GM20431 (cell line): Measurements from ENCODE around the gene LARP1B.
"Not testable (repeated sequence)": the region's sequence is repeated elsewhere in the genome, so short reads cannot be mapped to it uniquely, and the experiment has no call there.

Source experiments
- in situ Hi-C: fragments of 300-500 bp; cut with MseI, MboI; formaldehyde crosslinking; loops from one replicate; pipeline ENCODE4 v1.15.0; 2020; ENCODE audit warnings: low sequenced_read_pairs; ENCODE audit not compliant: unreplicated experiment

The LARP1B gene

GRCh38 chr4:128191115-128191781 is 130.1 kb downstream of the LARP1B start:
- in situ Hi-C loops: no loop called here

- in situ Hi-C loops: no loop called here
These were observed 159.4 kb downstream of the LARP1B start for GRCh38 chr4:128220286-128221235.

GRCh38 chr4:128221586-128221985 is 160.5 kb downstream of the LARP1B start:
- in situ Hi-C loops: no loop called here

DNA sequence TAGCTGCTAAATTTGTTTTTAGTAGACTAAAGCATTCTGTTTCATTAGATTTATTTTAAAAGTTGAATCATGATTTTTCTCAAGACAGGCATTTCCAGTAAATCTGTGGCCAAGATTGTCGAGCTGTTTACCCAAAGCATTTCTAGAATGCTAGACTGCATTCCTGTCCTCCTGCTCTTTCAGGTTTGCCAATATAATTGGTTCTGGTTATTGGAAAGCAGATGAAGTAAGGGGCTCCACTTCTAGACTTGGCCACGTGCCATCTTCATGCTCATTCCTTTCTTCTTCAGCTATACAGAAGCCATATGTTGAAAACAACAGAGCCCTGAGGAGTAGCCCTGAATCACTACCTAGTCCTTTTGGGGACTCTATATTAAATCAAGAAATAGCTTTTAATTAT is 164.0 kb downstream of the LARP1B start:
- in situ Hi-C loops: no loop called here

DNA sequence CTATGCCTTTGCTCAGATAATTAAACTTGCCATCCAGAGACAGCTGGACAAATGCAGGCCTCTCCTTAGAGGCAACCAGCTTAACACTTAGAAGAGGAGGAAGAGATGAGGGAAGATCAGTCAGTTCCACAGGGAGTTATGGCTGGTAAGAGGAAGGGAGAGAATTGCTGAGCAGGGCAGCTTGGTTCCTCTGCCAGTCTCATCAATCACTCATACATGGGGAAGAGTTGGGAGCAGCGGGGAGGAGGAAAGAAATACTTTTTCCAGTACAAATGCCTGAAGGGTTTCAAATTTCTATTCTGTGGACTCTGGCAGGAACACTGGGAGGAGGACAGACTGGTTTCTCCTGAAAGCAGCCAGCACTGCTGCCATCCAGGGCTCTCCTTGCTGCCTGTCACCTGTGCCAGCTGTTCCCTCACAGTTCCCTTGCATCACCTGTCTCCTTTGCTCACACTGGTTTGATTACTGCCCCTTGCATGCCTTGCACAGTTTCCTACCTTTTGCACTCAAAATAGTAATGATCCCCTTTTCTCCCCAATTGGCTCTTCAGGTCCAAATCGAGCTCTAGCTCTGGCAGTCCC is 167.0 kb downstream of the LARP1B start:
- in situ Hi-C loops: no loop called here

GRCh38 chr4:128228845-128229795 is 168.0 kb downstream of the LARP1B start:
- in situ Hi-C loops: no loop called here

GRCh38 chr4:128232719-128233118 is 171.6 kb downstream of the LARP1B start:
- in situ Hi-C loops: no loop called here

DNA sequence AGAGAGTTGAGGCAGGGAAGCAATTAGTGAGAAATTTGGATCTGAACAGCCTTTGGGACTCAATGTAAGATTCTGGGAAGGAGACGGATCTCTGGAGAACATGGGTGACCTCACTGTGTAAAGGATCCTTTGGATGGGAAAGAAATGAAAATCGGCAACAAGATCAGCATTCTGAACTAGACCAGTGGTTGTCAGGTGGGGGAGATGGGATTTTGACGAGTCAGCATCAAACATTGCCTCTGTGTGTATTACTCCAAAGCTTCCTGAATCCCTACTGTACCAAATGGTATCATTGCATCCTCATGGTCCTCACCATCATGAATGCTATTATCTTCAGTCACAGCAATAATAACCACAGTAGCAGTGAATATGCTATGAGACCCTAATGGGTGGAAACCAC is 173.7 kb downstream of the LARP1B start:
- in situ Hi-C loops: no loop called here

- in situ Hi-C loops: no loop called here
These were observed 179.9 kb downstream of the LARP1B start for GRCh38 chr4:128241019-128241418.

DNA sequence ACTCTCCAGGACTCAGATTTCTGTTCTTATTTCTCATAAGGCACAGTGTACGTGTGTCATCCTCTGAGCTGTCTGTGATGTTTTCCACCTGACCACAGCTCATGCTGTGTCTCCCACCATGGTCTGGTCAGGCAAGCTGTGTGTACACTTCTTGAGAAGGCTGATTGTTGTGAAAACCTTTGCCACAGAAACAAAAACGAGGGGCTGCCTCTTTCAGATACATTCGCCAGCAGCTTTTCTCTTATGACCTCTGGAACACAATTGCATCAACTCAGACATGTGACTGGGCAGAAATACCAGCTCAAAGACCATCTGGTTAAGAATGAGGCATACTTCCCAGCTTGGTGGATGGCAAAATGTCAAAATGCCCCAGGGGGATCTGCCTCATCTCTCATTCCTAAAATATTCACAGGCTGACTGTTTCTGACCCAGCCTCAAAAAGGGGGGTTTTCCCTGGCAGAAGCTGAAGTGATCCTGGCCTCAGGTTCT is 180.4 kb downstream of the LARP1B start:
- in situ Hi-C loops: no loop called here

DNA sequence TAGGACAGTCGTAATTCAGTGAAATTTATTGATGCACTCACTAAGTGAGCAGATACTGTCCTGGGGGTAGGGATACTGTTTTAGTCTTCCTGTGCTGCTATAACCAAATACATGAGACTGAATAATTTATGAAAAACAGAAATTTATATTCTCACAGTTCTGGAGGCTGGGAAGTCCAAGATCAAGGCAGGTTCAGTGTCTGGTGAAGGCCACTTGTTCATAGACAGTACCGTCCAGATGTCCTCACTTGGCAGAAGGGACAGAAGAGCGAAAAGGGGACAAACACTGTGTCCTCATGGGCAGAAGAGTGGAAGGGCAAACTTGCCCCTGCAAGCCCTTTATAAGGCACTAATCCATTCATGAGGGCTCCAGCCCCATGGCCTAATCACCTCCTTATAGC is 180.9 kb downstream of the LARP1B start:
- in situ Hi-C loops: no loop called here

DNA sequence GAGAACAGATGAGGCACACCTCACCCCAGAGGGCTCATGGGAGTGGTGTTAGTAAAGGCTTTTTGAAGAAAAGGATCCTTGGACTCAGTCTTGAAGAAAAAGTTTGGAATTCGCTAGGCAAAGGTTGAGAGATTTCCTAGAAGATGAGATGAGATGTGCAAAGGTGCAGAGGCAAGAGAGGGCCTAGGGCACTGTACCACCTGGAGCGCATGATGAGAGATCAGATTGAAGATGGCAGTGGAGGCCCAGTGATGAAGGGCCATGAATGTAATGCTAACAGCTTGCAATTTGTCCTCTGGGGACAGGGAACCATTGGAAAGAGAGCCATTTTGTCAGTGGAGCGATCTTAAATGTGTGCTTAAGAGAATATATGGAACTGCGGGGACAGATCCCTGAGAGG is 181.5 kb downstream of the LARP1B start:
- in situ Hi-C loops: no loop called here

- in situ Hi-C loops: no loop called here
These were observed 183.3 kb downstream of the LARP1B start for GRCh38 chr4:128244379-128244778.

- in situ Hi-C loops: not testable (repeated sequence)
These were observed 184.3 kb downstream of the LARP1B start for GRCh38 chr4:128245391-128245790.

DNA sequence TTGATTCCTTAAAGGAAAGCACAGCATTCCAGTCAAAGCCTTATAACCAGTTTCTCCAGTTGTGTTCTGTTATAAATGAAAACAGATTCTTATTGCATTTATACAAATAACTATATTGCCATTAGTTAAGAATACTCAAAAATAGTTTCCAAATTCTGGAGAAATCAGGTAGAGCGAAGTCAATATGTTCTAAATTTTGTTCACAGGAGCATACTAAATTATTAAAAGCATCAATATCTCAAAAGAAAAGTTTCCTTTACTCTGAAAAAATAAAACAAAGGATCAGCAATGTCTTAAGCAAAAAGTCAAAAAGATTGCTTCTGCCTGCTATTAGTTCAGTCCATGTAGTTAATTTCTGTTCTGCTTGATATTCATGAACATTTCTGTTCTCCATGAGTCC is 186.8 kb downstream of the LARP1B start:
- in situ Hi-C loops: no loop called here

DNA sequence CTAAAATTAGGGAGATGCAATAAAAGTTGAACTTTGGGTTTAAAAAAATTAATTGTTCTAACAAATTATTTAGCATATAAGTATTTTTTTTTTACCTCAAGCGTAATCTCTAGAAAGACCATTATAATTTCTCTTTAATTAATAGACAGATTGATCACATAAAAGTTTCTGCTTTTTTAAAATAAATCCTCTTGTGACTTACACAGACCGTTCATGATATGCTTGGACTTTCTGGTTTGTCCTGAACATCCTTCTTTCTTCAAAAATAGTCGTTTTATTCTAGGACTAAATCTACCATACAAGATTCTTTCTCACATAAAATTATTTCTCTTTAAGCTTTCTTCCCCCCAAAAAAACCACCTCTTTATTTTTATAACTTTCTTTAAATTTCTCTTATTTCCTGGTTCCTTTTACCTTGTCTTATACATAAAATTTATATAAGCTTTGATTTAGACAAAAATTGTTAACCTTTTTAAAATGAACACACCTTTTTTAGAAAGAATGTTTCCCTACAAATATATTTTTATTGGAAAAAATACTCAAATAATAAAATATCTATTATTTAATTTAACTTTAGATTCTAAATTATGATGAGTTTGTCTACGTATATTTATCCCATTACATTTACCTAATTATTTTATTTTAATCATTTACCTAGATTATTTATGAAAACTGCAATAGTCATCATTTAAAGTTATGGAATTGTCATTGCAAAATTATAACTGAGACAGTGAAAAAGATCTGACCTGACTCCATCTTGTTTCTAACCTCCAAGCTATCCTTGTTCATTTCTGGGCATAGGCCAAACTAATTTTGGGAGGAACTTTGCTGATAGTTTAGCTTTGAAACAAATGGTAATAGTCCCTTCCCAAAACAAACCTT is 188.9 kb downstream of the LARP1B start:
- in situ Hi-C loops: no loop called here

- in situ Hi-C loops: no loop called here
These were observed 194.8 kb downstream of the LARP1B start for GRCh38 chr4:128255906-128256305.

DNA sequence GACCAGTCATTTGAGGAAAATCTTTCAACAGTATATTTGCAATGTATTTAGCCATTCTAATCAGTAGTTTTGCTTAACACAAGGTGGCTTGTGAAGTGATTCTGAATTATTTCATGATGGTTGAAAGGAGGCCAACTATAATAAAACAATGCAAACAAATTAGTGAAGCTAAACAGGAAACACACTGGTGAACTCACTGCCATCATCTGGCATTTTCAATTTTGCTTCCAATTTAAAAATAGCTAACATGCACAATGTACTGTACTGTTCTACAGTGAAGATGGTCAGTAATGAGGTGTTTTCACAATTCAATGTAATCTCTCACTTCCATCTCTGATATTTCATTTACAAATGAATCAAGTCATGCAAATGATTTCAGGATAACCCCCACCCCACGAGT is 195.4 kb downstream of the LARP1B start:
- in situ Hi-C loops: no loop called here

DNA sequence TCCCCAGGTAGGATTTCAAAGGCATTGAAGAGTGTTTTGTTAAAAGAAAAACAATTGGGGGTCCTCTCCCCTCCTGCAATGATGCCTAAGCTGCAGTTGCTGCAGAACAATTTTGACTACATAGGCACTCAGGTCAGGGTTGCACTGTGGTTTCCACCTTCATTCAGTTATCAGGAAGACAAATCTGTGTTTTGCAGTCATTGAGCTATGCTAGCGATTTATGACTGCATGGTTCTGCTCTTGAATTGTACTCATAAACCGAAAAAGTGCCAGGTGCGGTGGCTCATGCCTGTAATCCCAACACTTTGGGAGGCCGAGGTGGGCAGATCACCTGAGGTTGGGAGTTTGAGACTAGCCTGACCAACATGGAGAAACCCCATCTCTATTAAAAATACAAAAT is 197.1 kb downstream of the LARP1B start:
- in situ Hi-C loops: not testable (repeated sequence)
